Stimulated activated CD4-positive, alpha-beta T cell treated with anti-CD3 and anti-CD28 coated beads, TNF-alpha, amount 100 ng/mL, for 4 hours (primary cell): ENCODE results near the gene TANGO6.
"Not testable (repeated sequence)": the region's sequence is repeated elsewhere in the genome, so short reads cannot be mapped to it uniquely, and the experiment has no call there.

Source experiments
- DNase-seq, 3 experiments: peaks; one replicate each; pipeline ENCODE4 v3.0.0-alpha.2; 2020; ENCODE audit warnings: low read depth in 3 of 3

Gene TANGO6

DNA sequence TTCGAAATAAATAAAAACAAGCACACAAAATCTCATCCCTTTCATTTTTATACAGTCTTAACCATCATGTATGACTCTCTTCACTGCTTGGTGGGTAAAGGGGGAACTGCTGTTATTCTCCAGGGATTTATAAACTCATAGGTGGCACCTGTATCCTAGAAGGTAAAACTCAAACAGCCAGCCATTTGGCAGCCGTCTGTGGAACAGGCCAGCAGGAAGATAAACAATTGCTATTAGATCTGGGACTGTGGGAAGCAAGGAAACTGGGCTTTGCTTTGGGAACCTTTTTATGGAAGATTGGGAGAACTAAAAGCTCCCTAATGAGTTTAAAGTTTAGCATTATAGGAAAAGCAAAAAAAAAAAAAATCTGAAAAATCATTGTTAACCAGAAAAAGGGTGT, 126.0 kb downstream of the TANGO6 start:
- DNase-seq: no peak

DNA sequence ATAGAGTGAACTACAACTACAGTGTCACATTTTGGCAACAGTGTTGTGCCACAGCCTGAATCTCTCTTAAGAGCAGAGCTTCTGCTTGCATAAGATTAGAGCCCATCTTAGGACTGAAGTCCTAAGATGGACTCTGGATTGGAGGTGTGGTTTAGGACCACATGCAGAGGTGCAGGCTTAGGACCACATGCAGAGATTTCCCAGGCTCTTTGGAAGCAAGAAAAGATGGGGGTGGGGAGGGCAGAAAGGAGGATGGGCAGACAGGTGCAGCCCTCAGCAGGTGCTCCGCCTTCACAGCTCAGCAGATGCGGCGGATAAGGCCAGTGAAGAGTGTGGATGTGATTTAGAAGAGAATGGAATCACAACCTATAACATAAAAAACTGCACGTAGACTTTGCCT, 128.7 kb downstream of the TANGO6 start:
- DNase-seq: no peak

DNA sequence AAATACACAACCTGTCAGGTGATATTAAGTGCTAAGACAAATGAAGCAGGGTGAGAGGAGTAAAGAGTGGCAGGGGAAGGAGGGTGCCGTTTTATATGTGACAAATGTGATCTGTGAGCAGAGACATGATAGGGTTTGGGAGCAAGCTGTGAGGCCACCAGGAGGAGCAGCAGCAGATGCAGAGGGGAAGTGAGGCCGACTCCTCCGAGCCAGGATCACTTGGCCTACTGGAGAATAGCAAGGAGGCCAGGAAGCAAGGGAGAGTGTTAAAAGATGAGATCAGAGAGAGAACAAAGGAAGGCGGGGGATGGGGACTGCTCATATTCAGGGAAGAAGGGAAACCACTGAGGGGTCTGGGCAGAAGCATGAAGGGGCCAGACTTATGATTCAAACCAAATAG, 129.4 kb downstream of the TANGO6 start:
- no peak for DNase-seq

DNA sequence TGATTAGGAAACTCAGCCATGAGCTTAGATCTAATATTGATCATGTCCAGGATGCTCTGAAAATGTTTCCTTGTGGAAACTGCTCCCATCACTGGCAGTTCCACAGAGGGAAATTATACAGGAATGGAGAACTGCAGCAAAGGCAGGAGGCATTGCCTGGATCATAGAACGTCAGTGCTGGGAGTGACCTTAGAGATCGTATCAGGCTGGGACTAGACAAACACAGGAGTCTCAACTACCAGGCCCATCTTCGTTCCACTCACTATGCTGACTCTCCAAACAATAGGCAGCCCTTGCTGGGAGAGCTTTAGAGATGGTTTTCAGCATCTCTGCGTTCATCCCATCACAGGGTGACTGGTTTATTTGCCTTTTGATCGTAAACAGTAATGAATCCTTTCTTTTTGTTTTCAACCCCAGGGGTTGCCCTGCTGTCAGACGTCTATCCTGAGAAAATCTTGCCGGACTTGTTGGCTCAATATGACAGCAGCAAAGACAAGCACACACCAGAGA, 130.3 kb downstream of the TANGO6 start:
- DNase-seq: no peak

DNA sequence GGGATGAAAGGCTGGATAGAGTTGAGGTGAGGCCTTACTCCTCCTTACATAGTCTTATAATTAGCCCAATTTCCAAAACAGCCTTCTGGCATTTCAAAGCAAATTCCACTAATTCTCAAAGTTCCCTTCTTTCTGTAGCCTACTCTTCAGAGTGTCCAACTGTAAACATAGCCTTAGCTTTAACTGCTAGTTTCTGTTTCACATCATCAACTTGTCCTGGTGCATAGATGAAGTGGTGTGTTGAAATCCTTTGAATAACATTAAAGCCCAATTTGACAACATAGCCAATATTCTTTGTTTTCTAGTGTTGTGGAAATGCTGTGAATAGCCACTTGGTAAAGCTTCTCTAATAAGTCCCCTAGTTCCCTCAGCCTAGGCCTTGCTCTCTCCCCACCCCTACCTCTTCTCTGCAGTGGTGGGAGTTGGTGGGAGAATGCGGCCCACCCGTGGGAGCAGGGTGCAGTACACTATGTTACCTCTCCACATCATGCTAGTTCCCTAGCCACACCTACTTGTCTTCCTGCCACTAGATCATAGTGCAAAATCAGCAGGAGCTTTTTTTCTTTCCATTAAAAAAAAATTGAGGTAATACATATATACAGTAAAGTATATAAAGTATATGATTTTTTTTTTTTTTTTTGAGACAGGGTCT, 135.1 kb downstream of the TANGO6 start:
- no peak for DNase-seq

DNA sequence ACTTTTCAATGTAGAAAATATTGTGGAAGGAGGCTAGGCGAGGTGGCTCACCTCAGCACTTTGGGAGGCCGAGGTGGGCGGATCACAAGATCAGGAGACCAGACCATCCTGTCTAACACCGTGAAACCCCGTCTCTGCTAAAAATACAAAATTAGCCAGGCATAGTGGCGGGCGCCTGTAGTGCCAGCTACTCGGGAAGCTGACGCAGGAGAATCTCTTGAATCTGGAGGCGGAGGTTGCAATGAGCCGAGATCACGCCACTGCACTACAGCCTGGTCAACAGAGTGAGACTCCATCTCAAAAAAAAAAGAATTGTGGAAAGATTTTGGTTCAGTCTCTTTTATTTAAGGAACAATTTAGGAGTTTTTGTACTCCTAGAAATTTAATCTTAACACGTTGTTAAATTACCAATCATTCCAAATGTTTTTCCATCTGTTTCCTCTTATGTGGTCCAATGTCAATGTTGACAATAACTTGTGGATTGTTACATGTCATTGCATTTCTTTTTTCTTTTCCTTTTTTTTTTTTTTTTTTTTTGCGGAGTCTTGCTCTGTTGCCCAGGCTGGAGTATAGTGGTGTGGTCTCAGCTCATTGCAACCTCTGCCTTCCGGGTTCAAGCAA, 137.5 kb downstream of the TANGO6 start:
- DNase-seq: no peak

DNA sequence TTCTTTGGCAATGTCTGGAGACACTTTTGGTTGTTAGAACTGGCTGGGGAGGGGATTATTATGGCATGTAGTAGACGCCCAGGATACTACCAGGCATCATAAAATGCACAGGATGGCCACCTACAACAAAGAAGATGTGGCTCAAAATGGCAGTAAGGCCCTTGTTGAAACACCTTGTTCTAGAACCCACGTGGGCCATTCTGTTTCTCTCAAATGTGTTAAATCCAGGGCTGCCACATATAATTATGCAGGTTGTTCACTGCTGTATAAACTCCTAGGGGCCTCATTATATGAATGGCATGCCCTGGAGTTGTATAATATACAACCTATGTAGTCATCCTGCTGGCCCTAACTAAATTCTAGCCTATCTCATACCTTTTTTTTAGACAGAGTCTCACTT, 138.6 kb downstream of the TANGO6 start:
- DNase-seq: no peak

- DNase-seq: no peak
Observed at GRCh38 chr16:68984467-68984866, 141.1 kb downstream of the TANGO6 start.

DNA sequence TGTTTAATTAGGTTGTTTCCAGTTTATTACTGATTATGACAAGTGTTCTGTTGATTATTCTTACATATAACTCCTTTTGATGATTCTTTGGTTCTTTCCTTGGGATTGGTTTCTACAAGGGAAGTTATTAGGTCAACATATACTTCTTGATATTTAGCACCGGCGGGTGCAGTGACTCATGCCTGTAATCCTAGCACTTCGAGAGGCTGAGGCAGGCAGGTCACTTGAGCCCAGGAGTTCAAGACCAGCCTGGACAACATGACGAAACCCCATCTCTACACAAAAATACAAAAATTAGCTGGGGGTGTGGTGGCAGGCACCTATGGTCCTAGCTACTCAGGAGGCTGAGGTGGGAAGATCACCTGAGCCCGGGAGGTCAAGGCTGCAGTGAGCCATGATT, 141.9 kb downstream of the TANGO6 start:
- no peak for DNase-seq

GRCh38 chr16:68985855-68986254, 142.5 kb downstream of the TANGO6 start:
- no peak for DNase-seq

- DNase-seq: no peak
Observed at GRCh38 chr16:68987734-68988457, 144.6 kb downstream of the TANGO6 start.

- not testable (repeated sequence) for DNase-seq
Observed at GRCh38 chr16:68990172-68990845, 147.0 kb downstream of the TANGO6 start.

DNA sequence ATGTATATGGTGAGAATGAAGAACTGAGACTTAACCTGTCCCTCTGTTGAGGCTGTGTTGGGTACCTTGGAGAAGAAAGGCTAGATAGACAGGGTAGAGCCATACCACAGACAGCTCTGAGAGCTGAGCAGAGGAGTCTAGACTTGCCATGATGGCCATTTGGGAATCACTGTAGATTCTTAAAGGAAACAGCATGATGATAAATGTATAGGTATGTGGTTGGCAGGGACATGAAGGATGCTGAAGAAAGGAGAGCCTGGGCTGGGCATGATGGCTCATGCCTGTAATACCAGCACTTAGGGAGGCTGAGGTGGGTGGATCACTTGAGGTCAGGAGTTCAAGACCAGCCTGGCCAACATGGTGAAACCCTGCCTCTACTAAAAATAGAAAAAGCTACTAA, 147.7 kb downstream of the TANGO6 start:
- DNase-seq: no peak

DNA sequence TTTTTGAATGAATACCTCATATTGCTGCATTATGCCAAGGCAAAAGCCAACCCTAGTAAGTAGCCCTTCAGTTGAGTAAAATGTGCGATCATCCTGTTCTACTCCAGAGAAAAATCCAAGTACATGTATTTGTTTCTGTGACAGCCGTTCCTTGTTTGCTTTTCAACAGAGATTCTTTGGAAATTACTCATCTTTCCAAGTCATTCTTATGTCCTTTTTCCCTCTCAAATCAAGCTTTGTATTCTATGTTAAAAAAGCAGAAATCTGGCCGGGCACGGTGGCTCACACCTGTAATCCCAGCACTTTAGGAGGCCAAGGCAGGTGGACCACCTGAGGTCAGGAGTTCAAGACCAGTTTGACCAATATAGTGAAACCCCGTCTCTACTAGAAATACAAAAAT, 149.2 kb downstream of the TANGO6 start:
- no peak for DNase-seq

GRCh38 chr16:68993456-68993855, 150.1 kb downstream of the TANGO6 start:
- no peak for DNase-seq

GRCh38 chr16:68993885-68994284, 150.6 kb downstream of the TANGO6 start:
- no peak for DNase-seq

DNA sequence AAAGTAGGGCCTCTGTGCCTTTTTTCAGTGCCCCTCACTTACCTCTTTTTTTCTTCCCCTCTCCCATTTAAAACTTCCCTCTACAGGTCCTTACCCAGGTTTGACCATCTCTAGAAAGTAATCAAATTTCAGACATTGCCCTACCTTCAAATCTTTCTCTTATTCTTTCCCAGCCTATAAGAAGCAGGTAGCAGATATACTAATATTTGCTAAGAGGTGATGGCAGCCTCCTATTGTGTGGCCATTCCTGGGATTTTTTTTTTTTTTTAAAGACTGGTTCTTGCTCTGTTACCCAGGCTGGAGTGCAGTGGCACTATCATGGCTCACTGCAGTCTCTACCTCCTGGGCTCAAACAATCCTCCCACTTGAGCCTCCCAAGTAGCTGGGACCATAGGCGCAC, 151.0 kb downstream of the TANGO6 start:
- no peak for DNase-seq

DNA sequence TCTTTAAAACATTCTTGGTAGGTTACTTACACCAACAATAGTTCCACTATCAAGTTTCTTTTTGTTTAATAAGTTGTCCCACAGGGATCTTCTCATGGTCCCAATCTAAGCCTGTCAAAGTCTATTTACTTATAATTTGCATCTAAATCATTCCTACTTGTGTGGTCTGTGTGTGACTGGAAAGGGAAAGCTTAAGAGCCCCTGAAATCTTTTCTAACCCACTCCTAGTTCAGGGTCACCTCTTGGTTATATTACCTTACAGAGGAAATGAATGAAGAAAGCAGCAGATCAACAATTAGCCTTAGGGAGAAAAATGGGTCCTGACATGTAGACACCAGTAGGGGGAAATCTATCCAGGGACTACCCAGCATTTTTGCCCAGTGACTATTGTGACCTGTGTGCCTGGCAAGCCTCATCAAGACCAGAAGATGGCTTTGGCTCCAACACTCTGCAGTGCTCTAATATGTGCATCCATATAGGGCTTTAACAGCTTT, 151.7 kb downstream of the TANGO6 start:
- DNase-seq: no peak

DNA sequence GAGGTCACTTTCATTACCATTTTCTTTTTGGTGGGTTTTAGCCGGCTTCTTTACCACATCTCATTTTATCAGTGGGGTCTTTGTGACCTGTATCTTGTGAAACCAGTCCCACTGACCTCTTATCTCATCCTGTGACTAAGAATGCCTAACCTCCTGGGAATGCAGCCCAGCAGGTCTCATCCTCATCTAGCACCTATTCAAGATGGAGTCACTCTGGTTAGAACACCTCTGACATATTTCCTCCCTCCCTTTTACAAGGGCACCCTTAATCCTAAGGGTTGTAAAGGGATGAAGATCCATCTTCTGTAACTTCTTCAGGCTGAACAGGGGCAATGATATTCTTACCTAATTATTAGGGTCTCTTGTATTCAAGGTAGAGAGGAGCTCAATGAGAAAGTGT, 154.2 kb downstream of the TANGO6 start:
- no peak for DNase-seq

DNA sequence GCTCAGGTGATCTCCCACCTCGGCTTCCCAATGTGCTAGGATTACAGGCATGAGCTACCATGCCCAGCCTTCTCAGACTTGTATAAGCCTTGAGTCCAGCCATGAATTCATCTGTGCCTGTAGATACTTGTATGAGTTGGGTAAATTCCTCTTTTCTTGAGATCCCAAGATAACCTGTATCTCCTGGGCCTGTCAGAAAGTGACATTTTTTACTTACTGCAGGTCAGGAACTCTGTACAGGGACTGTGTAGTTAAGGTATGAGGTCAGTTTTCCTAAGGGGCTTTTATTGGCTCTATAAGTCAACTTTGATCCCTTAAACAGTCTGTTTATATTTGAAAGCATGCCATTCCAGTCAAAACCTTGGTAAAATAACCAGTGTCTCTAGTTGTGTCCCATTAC, 155.8 kb downstream of the TANGO6 start:
- DNase-seq: no peak

- DNase-seq: no peak
Observed at GRCh38 chr16:69003500-69003899, 160.2 kb downstream of the TANGO6 start.

GRCh38 chr16:69005641-69006355, 162.5 kb downstream of the TANGO6 start:
- no peak for DNase-seq
